GM12878 (cell line): ENCODE results near the gene PBRM1. TPM values are rescaled to one million over a fixed set of nuclear protein-coding genes. Genes with fewer than 3 reads are reported as not detected.

ENCODE experiments used
- ATF7 ChIP-seq: fragments of 450-650 bp; IDR thresholded peaks from 2 replicates; pipeline ENCODE4 v1.6.1; 2016; ENCODE audit warnings: low read depth, mild to moderate bottlenecking
- BHLHE40 ChIP-seq, 2 experiments: fragments of 450-650 bp in 1 of 2; IDR thresholded peaks; 2 replicates each; pipeline ENCODE4 v1.6.1; 2011 to 2017; ENCODE audit warnings: low read depth in 2 of 2, borderline replicate concordance in 1 of 2, improper control_type of control experiment in 1 of 2, low read length in 1 of 2, mild to moderate bottlenecking in 1 of 2
- CHD2 ChIP-seq: IDR thresholded peaks from 2 replicates; pipeline ENCODE4 v1.6.1; 2011; ENCODE audit warnings: low read depth, low read length, improper control_type of control experiment, borderline replicate concordance
- CHD4 ChIP-seq: fragments of 200-600 bp; sonication (generic); IDR thresholded peaks from 2 replicates; pipeline ENCODE4 v1.6.1; 2016; ENCODE audit warnings: mild to moderate bottlenecking
- CREB1 ChIP-seq: IDR thresholded peaks from 2 replicates; pipeline ENCODE4 v1.6.1; 2012; ENCODE audit warnings: low read depth, mild to moderate bottlenecking, inconsistent platforms
- EP300 ChIP-seq, 2 experiments: fragments of 150-350 bp in 1 of 2; IDR thresholded peaks; 2 replicates each; pipeline ENCODE4 v1.6.1; 2011 to 2012; ENCODE audit warnings: low read depth in 2 of 2, low read length in 2 of 2, borderline replicate concordance in 1 of 2, improper control_type of control experiment in 1 of 2, inconsistent platforms in 1 of 2; ENCODE audit not compliant: control insufficient read depth in 1 of 2
- FOXK2 ChIP-seq: fragments of 450-650 bp; IDR thresholded peaks from 2 replicates; pipeline ENCODE4 v1.6.1; 2017; ENCODE audit warnings: mild to moderate bottlenecking, moderate library complexity
- HCFC1 ChIP-seq: fragments of 150-350 bp; IDR thresholded peaks from 2 replicates; pipeline ENCODE4 v1.6.1; 2014; ENCODE audit warnings: low read length
- KAT2A ChIP-seq: conservative IDR thresholded peaks from 2 replicates; pipeline ENCODE4 v1.6.1; 2011; ENCODE audit warnings: low read depth, low read length; ENCODE audit not compliant: control insufficient read depth
- KDM1A ChIP-seq: fragments of 200-600 bp; sonication (generic); IDR thresholded peaks from 2 replicates; pipeline ENCODE4 v1.6.1; 2016; ENCODE audit warnings: borderline replicate concordance
- LARP7 ChIP-seq: fragments of 450-650 bp; IDR thresholded peaks from 2 replicates; pipeline ENCODE4 v1.6.1; 2017; ENCODE audit warnings: mild to moderate bottlenecking
- NFIC ChIP-seq: IDR thresholded peaks from 2 replicates; pipeline ENCODE4 v1.6.1; 2012; ENCODE audit warnings: low read depth, mild to moderate bottlenecking, inconsistent platforms, low read length, moderate library complexity
- NR2F1 ChIP-seq: fragments of 450-650 bp; conservative IDR thresholded peaks from 2 replicates; pipeline ENCODE4 v1.6.1; 2017; ENCODE audit warnings: mild to moderate bottlenecking
- PAX8 ChIP-seq: fragments of 450-650 bp; IDR thresholded peaks from 2 replicates; pipeline ENCODE4 v1.6.1; 2017; ENCODE audit warnings: mild to moderate bottlenecking, moderate library complexity
- POLR2AphosphoS2 ChIP-seq: IDR thresholded peaks from 2 replicates; pipeline ENCODE4 v1.6.1; 2011; ENCODE audit warnings: low read depth, mild to moderate bottlenecking, low read length, improper control_type of control experiment, moderate library complexity
- RFX5 ChIP-seq: IDR thresholded peaks from 2 replicates; pipeline ENCODE4 v1.6.1; 2011; ENCODE audit warnings: low read depth, low read length, improper control_type of control experiment
- TBL1XR1 ChIP-seq: IDR thresholded peaks from 2 replicates; pipeline ENCODE4 v1.6.1; 2012; ENCODE audit warnings: low read depth, low read length, improper control_type of control experiment
- TCF3 ChIP-seq: IDR thresholded peaks from 2 replicates; pipeline ENCODE4 v1.6.1; 2012; ENCODE audit warnings: low read depth, mild to moderate bottlenecking, low read length, borderline replicate concordance; ENCODE audit not compliant: insufficient read depth
- TCF7 ChIP-seq: IDR thresholded peaks from 2 replicates; pipeline ENCODE4 v1.6.1; 2014; ENCODE audit warnings: antibody characterized with exemption, borderline replicate concordance
- polyA plus RNA-seq, 11 experiments: library from polyadenylated mRNA; depleted of rRNA in 4 of 11; unstranded in 6 of 11; stranded (reverse) in 5 of 11; fragments of >200 nt; fragmentation: Nextera tagmentation in 4 of 11; fragmentation: Illumina TruSeq in 1 of 11; extraction: Ambion mirVana in 4 of 11; extraction: Trizol in 1 of 11; gene quantifications; 1 replicate in 1 of 11; 2 replicates in 10 of 11; pipeline versions ENCODE4 v1.2.1 to v1.2.3, GENCODE V29; 2011 to 2016; ENCODE audit warnings: inconsistent platforms in 2 of 11, missing spikeins in 2 of 11, low read depth in 1 of 11
- total RNA-seq, 4 experiments: library from RNA; depleted of rRNA in 3 of 4; stranded (reverse); fragments of >200 nt in 3 of 4; fragmentation: Illumina TruSeq in 1 of 4; extraction: Trizol in 1 of 4; gene quantifications; 2 replicates each; pipeline versions ENCODE4 v1.2.1 to v1.2.3, GENCODE V29; 2013 to 2021
- TF ChIP-seq, protein P1 (sequence below): IDR thresholded peaks from 2 replicates; pipeline ENCODE4 v1.6.1; 2011; ENCODE audit warnings: borderline replicate concordance, low read depth, mild to moderate bottlenecking, moderate library complexity, mixed read lengths, low read length; ENCODE audit not compliant: insufficient read depth; ENCODE audit errors: extremely low read length
- TF ChIP-seq, protein P2 (sequence below): fragments of 450-650 bp; formaldehyde crosslinking; IDR thresholded peaks from 2 replicates; pipeline ENCODE4 v1.4.0; 2020; ENCODE audit warnings: mild to moderate bottlenecking, moderate library complexity
- TF ChIP-seq, protein P3 (sequence below): fragments of 150-350 bp; IDR thresholded peaks from 2 replicates; pipeline ENCODE4 v1.6.1; 2016; ENCODE audit warnings: low read depth, low read length

PBRM1 gene
- total and polyA plus RNA-seq, 10 of the 15 experiments (the other 5 are each of a cell fraction or from before 2014, with no cell fraction given), result 8.9 to 88.9 (median 39.3) TPM

DNA sequence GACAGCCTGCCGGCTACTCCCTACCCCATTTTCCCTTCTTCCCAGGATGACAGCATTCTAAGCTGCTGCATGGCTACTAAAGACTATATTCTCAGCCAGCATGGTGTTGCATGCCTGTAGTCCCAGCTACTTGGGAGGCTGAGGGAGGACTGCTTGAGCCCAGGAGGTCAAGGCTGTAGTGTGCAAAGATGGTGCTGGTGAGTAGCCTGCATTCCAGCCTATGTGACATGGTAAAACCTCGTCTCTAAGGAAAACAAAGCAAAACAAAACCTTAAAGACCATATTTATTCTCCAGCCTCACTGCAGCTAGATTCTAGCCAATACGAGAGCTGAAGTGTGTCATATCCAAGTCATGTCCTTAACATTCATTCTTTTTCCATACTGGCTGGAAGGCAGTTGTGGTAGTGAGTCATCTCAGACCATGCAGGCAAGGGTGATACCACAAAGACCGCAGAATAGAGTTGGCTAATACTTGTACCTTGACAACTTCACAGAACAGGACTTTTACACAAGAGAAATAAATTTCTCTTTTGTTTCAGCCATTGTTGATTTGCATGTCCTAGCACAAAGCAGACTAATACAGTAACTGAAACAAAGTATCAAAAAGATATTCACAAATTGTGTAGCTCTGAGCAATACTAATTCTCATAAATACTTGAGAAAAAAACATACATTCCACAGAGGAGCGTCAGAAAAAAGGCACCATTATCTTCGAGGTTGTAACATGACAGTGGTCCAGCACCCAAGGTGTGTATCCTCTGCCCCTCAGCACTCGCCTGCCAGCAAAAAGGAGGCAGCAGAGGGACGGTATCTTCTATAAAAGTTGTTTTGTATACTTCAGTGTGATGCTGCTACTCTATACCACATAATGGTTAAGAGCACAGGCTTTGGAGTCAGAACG is 14.8 kb downstream of the PBRM1 start (continued):
- peak; percentile 93 for TF ChIP-seq NFIC
- no peak for TF ChIP-seq FOXK2
- peak; percentile 30 to 53; a peak in 2 of 4 replicates for TF ChIP-seq BHLHE40 (IDR thresholded peaks at IDR 0.05; ENCODE audit: borderline replicate concordance in 1 of 2, low read depth in 2 of 2, low read length in 1 of 2)
- peak; percentile 75 for TF ChIP-seq NR2F1
- no peak for TF ChIP-seq CHD2
- TF ChIP-seq, protein P1, sequence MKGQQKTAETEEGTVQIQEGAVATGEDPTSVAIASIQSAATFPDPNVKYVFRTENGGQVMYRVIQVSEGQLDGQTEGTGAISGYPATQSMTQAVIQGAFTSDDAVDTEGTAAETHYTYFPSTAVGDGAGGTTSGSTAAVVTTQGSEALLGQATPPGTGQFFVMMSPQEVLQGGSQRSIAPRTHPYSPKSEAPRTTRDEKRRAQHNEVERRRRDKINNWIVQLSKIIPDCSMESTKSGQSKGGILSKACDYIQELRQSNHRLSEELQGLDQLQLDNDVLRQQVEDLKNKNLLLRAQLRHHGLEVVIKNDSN, result no peak
- TF ChIP-seq, protein P2, sequence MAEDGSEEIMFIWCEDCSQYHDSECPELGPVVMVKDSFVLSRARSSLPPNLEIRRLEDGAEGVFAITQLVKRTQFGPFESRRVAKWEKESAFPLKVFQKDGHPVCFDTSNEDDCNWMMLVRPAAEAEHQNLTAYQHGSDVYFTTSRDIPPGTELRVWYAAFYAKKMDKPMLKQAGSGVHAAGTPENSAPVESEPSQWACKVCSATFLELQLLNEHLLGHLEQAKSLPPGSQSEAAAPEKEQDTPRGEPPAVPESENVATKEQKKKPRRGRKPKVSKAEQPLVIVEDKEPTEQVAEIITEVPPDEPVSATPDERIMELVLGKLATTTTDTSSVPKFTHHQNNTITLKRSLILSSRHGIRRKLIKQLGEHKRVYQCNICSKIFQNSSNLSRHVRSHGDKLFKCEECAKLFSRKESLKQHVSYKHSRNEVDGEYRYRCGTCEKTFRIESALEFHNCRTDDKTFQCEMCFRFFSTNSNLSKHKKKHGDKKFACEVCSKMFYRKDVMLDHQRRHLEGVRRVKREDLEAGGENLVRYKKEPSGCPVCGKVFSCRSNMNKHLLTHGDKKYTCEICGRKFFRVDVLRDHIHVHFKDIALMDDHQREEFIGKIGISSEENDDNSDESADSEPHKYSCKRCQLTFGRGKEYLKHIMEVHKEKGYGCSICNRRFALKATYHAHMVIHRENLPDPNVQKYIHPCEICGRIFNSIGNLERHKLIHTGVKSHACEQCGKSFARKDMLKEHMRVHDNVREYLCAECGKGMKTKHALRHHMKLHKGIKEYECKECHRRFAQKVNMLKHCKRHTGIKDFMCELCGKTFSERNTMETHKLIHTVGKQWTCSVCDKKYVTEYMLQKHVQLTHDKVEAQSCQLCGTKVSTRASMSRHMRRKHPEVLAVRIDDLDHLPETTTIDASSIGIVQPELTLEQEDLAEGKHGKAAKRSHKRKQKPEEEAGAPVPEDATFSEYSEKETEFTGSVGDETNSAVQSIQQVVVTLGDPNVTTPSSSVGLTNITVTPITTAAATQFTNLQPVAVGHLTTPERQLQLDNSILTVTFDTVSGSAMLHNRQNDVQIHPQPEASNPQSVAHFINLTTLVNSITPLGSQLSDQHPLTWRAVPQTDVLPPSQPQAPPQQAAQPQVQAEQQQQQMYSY (CRISPR knock-in tag), result no peak
- TF ChIP-seq ATF7, result peak; percentile 50
- TF ChIP-seq KAT2A, result no peak
- TF ChIP-seq, protein P3, sequence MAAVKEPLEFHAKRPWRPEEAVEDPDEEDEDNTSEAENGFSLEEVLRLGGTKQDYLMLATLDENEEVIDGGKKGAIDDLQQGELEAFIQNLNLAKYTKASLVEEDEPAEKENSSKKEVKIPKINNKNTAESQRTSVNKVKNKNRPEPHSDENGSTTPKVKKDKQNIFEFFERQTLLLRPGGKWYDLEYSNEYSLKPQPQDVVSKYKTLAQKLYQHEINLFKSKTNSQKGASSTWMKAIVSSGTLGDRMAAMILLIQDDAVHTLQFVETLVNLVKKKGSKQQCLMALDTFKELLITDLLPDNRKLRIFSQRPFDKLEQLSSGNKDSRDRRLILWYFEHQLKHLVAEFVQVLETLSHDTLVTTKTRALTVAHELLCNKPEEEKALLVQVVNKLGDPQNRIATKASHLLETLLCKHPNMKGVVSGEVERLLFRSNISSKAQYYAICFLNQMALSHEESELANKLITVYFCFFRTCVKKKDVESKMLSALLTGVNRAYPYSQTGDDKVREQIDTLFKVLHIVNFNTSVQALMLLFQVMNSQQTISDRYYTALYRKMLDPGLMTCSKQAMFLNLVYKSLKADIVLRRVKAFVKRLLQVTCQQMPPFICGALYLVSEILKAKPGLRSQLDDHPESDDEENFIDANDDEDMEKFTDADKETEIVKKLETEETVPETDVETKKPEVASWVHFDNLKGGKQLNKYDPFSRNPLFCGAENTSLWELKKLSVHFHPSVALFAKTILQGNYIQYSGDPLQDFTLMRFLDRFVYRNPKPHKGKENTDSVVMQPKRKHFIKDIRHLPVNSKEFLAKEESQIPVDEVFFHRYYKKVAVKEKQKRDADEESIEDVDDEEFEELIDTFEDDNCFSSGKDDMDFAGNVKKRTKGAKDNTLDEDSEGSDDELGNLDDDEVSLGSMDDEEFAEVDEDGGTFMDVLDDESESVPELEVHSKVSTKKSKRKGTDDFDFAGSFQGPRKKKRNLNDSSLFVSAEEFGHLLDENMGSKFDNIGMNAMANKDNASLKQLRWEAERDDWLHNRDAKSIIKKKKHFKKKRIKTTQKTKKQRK, result no peak
- TF ChIP-seq CHD4, result no peak
- 0 out of 2 replicates have a peak, but pooled peaks have one; percentile 16 for TF ChIP-seq TCF7
- no peak; the same call in 1 of the 2 replicates for TF ChIP-seq TBL1XR1
- TF ChIP-seq EP300 (IDR thresholded peaks at IDR 0.05; ENCODE audit: borderline replicate concordance in 1 of 2, control insufficient read depth in 1 of 2, low read depth in 2 of 2, low read length in 2 of 2), result peak; percentile 80 to 86; a peak in 3 of 4 replicates
- no peak for TF ChIP-seq RFX5
- no peak for TF ChIP-seq TCF3
- TF ChIP-seq PAX8, result no peak
- no peak for TF ChIP-seq POLR2AphosphoS2
- TF ChIP-seq CREB1, result peak; percentile 41; the same call in 1 of the 2 replicates
- TF ChIP-seq HCFC1, result no peak
- TF ChIP-seq LARP7, result no peak
- no peak for TF ChIP-seq KDM1A
